GM19438 (cell line): ENCODE data around the gene RSPRY1.

Experiments
- ATAC-seq: cut with Tn5 transposase; IDR thresholded peaks from one replicate; pipeline ENCODE4 v1.9.1; 2021; ENCODE audit warnings: low read depth; ENCODE audit not compliant: unreplicated experiment

Gene RSPRY1

GRCh38 chr16:57289391-57290257, 103.5 kb downstream of the RSPRY1 start:
- no peak for ATAC-seq
